ENCODE results near the gene LDLRAP1.

DNA sequence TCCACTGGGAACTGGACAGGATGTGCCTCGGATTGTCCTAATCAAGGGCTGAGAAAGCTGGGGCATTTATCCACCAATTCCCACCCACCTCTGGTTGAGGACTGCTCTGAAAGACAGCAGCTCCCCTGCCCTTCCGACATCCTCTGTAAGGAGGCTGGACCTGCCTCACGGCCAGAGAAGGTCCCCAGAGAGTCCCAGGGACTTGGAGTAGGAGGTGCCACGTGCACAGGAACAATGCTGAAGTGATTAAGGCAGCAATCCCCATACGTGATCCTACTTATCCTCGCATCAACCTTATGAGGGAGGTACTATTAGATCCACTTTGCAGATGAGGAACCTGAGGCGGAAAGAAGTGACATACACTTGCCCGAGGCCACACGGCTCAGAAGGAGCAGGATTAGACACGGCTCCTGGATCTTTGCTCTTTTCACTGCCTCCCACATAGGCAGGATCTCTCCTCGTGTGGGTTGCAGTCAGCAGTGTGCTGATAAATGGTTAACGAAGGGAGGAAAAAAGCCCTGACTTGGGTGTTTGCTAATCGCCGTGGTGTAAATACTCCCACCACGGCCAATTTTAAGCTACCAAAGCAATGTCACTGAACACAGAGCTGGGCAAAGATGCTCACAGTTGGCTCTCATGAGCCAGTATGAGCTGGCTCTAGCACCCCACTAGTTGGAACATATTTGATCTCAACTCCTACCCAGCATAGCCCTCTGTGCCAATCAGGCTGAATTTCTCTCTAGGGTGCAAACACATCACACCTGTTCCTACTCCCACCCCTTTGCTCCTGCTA lies 18.6 kb upstream of the LDLRAP1 start:
- TF ChIP-seq, protein P1, sequence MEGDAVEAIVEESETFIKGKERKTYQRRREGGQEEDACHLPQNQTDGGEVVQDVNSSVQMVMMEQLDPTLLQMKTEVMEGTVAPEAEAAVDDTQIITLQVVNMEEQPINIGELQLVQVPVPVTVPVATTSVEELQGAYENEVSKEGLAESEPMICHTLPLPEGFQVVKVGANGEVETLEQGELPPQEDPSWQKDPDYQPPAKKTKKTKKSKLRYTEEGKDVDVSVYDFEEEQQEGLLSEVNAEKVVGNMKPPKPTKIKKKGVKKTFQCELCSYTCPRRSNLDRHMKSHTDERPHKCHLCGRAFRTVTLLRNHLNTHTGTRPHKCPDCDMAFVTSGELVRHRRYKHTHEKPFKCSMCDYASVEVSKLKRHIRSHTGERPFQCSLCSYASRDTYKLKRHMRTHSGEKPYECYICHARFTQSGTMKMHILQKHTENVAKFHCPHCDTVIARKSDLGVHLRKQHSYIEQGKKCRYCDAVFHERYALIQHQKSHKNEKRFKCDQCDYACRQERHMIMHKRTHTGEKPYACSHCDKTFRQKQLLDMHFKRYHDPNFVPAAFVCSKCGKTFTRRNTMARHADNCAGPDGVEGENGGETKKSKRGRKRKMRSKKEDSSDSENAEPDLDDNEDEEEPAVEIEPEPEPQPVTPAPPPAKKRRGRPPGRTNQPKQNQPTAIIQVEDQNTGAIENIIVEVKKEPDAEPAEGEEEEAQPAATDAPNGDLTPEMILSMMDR (IDR thresholded peaks at IDR 0.05; ENCODE audit: low read depth, low read length): no peak
- TF ChIP-seq EZH2phosphoT487 (IDR thresholded peaks at IDR 0.05; ENCODE audit: low read depth): no peak

All from OCI-LY3 (cell line).